ELF-1 (cell line): ENCODE measurements around the gene PHF21A.
"Not testable (repeated sequence)": the region's sequence is repeated elsewhere in the genome, so short reads cannot be mapped to it uniquely, and the experiment has no call there.

Source experiments
- DNase-seq: peaks from one replicate; pipeline ENCODE4 v3.0.0-alpha.2; 2016; ENCODE audit warnings: low read depth, low spot score

The PHF21A gene

GRCh38 chr11:45904309-45904915 lies 216.8 kb downstream of the PHF21A start:
- no peak for DNase-seq

GRCh38 chr11:45902452-45903380 lies 218.5 kb downstream of the PHF21A start:
- no peak for DNase-seq

GRCh38 chr11:45901626-45902025 lies 219.6 kb downstream of the PHF21A start:
- no peak for DNase-seq

- DNase-seq = no peak
These were observed 220.2 kb downstream of the PHF21A start for GRCh38 chr11:45900916-45901617.

- not testable (repeated sequence) for DNase-seq
These were observed 221.0 kb downstream of the PHF21A start for GRCh38 chr11:45900175-45900800.

GRCh38 chr11:45899448-45900174 lies 221.6 kb downstream of the PHF21A start:
- DNase-seq = peak; percentile 77

- no peak for DNase-seq
These were observed 222.2 kb downstream of the PHF21A start for GRCh38 chr11:45899086-45899447.

- no peak for DNase-seq
These were observed 223.7 kb downstream of the PHF21A start for GRCh38 chr11:45897556-45897955.

- DNase-seq = peak; percentile 68
These were observed 224.8 kb downstream of the PHF21A start for GRCh38 chr11:45896422-45896984.

GRCh38 chr11:45895553-45896259 lies 225.5 kb downstream of the PHF21A start:
- no peak for DNase-seq

- no peak for DNase-seq
These were observed 226.6 kb downstream of the PHF21A start for GRCh38 chr11:45894555-45895247.

GRCh38 chr11:45892856-45893255 lies 228.4 kb downstream of the PHF21A start:
- DNase-seq = no peak

- no peak for DNase-seq
These were observed 230.2 kb downstream of the PHF21A start for GRCh38 chr11:45890886-45891550.

- no peak for DNase-seq
These were observed 231.3 kb downstream of the PHF21A start for GRCh38 chr11:45889966-45890365.

- no peak for DNase-seq
These were observed 231.7 kb downstream of the PHF21A start for GRCh38 chr11:45889555-45889954.

- DNase-seq = no peak
These were observed 233.7 kb downstream of the PHF21A start for GRCh38 chr11:45887587-45887986.

GRCh38 chr11:45886816-45887520 lies 234.3 kb downstream of the PHF21A start:
- no peak for DNase-seq

- peak; percentile 45 for DNase-seq
These were observed 235.1 kb downstream of the PHF21A start for GRCh38 chr11:45885921-45886721.
